WTC11 (cell line): ENCODE results near the gene MAP1S. TPM values are rescaled to one million over a fixed set of nuclear protein-coding genes. Genes with fewer than 3 reads are reported as not detected.

Source experiments
- ATAC-seq: fragments of 200-7000 bp; cut with Tn5 transposase; 2 replicates; pipeline ENCODE4 v1.10.0; 2021; ENCODE audit warnings: mild to moderate bottlenecking, moderate library complexity
- CTCF ChIA-PET: fragments of 300-600 bp; sonication (Branson Sonifier 250); formaldehyde crosslinking; loops from one replicate; lab custom pipeline; 2021; ENCODE audit warnings: antibody characterized with exemption; lab: Charles Lee
- POLR2A ChIA-PET: fragments of 350-600 bp; sonication (Branson Sonifier 250); formaldehyde crosslinking; loops from one replicate; lab custom pipeline; 2021; ENCODE audit warnings: antibody characterized with exemption; lab: Charles Lee
- DNase-seq: peaks from one replicate; pipeline ENCODE4 v3.0.0; 2021; ENCODE audit warnings: low spot score
- H3K27ac Mint-ChIP-seq: 2 replicates; pipeline ENCODE4 v1.8.0; 2021; ENCODE audit warnings: mixed read lengths
- H3K27me3 Mint-ChIP-seq: 2 replicates; pipeline ENCODE4 v1.8.0; 2021; ENCODE audit warnings: low read depth, mild to moderate bottlenecking, moderate library complexity, mixed read lengths
- H3K36me3 Mint-ChIP-seq: 2 replicates; pipeline ENCODE4 v1.8.0; 2021; ENCODE audit warnings: mixed read lengths
- H3K4me1 Mint-ChIP-seq: 2 replicates; pipeline ENCODE4 v1.8.0; 2022; ENCODE audit warnings: mixed read lengths
- H3K4me3 Mint-ChIP-seq: 2 replicates; pipeline ENCODE4 v1.8.0; 2021; ENCODE audit warnings: mild to moderate bottlenecking, moderate library complexity, mixed read lengths
- H3K9me3 Mint-ChIP-seq: 2 replicates; pipeline ENCODE4 v1.8.0; 2021; ENCODE audit warnings: mixed read lengths
- CBFB ChIP-seq: sonication (generic); formaldehyde crosslinking; IDR thresholded peaks from 2 replicates; pipeline ENCODE4 v1.8.1; 2022; ENCODE audit warnings: mild to moderate bottlenecking, low read depth, missing genetic modification reagents
- FOXP1 ChIP-seq: sonication (generic); formaldehyde crosslinking; IDR thresholded peaks from 2 replicates; pipeline ENCODE4 v1.8.0; 2022; ENCODE audit warnings: missing genetic modification reagents, mild to moderate bottlenecking, moderate library complexity, borderline replicate concordance
- GRHL2 ChIP-seq: fragments of 250-450 bp; sonication (Bioruptor Pico); IDR thresholded peaks from 2 replicates; pipeline ENCODE4 v1.8.0; 2022; ENCODE audit warnings: mild to moderate bottlenecking, moderate library complexity; ENCODE audit not compliant: insufficient replicate concordance, severe bottlenecking
- MXD4 ChIP-seq: fragments of 250-450 bp; sonication (Bioruptor Pico); IDR thresholded peaks from 2 replicates; pipeline ENCODE4 v1.8.0; 2021; ENCODE audit warnings: mild to moderate bottlenecking, moderate library complexity, borderline replicate concordance
- MYBL2 ChIP-seq: sonication (generic); formaldehyde crosslinking; IDR thresholded peaks from 2 replicates; pipeline ENCODE4 v1.8.1; 2023; ENCODE audit warnings: mild to moderate bottlenecking, moderate library complexity, missing genetic modification reagents
- NFE2L1 ChIP-seq: sonication (generic); formaldehyde crosslinking; IDR thresholded peaks from 2 replicates; pipeline ENCODE4 v1.8.1; 2023; ENCODE audit warnings: missing genetic modification reagents
- NR2C2 ChIP-seq: sonication (generic); formaldehyde crosslinking; IDR thresholded peaks from 2 replicates; pipeline ENCODE4 v1.8.0; 2022; ENCODE audit warnings: mild to moderate bottlenecking, missing genetic modification reagents
- NR3C1 ChIP-seq: sonication (generic); formaldehyde crosslinking; conservative IDR thresholded peaks from 2 replicates; pipeline ENCODE4 v1.8.1; 2023; ENCODE audit warnings: low read depth, mild to moderate bottlenecking, missing genetic modification reagents
- OVOL2 ChIP-seq: fragments of 250-450 bp; sonication (Bioruptor Pico); IDR thresholded peaks from 2 replicates; pipeline ENCODE4 v1.9.0; 2021; ENCODE audit warnings: mild to moderate bottlenecking, borderline replicate concordance
- PRRX2 ChIP-seq: fragments of 250-450 bp; sonication (Bioruptor Pico); IDR thresholded peaks from 2 replicates; pipeline ENCODE4 v1.8.0; 2021; ENCODE audit warnings: mild to moderate bottlenecking
- RELA ChIP-seq: sonication (generic); formaldehyde crosslinking; IDR thresholded peaks from 2 replicates; pipeline ENCODE4 v1.8.1; 2022; ENCODE audit warnings: missing genetic modification reagents, mild to moderate bottlenecking, borderline replicate concordance
- RORB ChIP-seq: fragments of 250-450 bp; sonication (Bioruptor Pico); IDR thresholded peaks from 2 replicates; pipeline ENCODE4 v1.9.0; 2021; ENCODE audit warnings: mild to moderate bottlenecking
- SMAD3 ChIP-seq: sonication (generic); formaldehyde crosslinking; IDR thresholded peaks from 2 replicates; pipeline ENCODE4 v1.8.0; 2022; ENCODE audit warnings: missing genetic modification reagents, mild to moderate bottlenecking, borderline replicate concordance
- SP1 ChIP-seq: sonication (generic); formaldehyde crosslinking; conservative IDR thresholded peaks from 2 replicates; pipeline ENCODE4 v1.8.1; 2022; ENCODE audit warnings: missing genetic modification reagents
- TEAD1 ChIP-seq: sonication (generic); formaldehyde crosslinking; IDR thresholded peaks from 2 replicates; pipeline ENCODE4 v1.8.0; 2022; ENCODE audit warnings: mild to moderate bottlenecking, missing genetic modification reagents
- TP53 ChIP-seq: sonication (generic); formaldehyde crosslinking; IDR thresholded peaks from 2 replicates; pipeline ENCODE4 v1.8.1; 2023; ENCODE audit warnings: mild to moderate bottlenecking, missing genetic modification reagents
- ZNF219 ChIP-seq: sonication (generic); formaldehyde crosslinking; IDR thresholded peaks from 2 replicates; pipeline ENCODE4 v1.8.0; 2023; ENCODE audit warnings: missing genetic modification reagents, mild to moderate bottlenecking, borderline replicate concordance
- ZNF423 ChIP-seq: fragments of 250-450 bp; sonication (Bioruptor Pico); IDR thresholded peaks from 2 replicates; pipeline ENCODE4 v2.1.2; 2022; ENCODE audit warnings: mild to moderate bottlenecking, moderate library complexity
- total RNA-seq: library from RNA; stranded (reverse); gene quantifications from 3 replicates; pipeline ENCODE4 v1.2.3, GENCODE V29; 2021
- TF ChIP-seq, protein P1 (sequence below): sonication (generic); formaldehyde crosslinking; IDR thresholded peaks from 2 replicates; pipeline ENCODE4 v1.8.1; 2022; ENCODE audit warnings: mild to moderate bottlenecking, moderate library complexity, missing genetic modification reagents
- TF ChIP-seq, protein P2 (sequence below): sonication (generic); formaldehyde crosslinking; IDR thresholded peaks from 2 replicates; pipeline ENCODE4 v1.8.0; 2022; ENCODE audit warnings: mild to moderate bottlenecking, missing genetic modification reagents
- TF ChIP-seq, protein P3 (sequence below): sonication (generic); formaldehyde crosslinking; IDR thresholded peaks from 2 replicates; pipeline ENCODE4 v1.8.0; 2022; ENCODE audit warnings: mild to moderate bottlenecking, missing genetic modification reagents
- TF ChIP-seq, protein P4 (sequence below): fragments of 250-450 bp; sonication (Bioruptor Pico); IDR thresholded peaks from 2 replicates; pipeline ENCODE4 v1.9.0; 2021; ENCODE audit warnings: mild to moderate bottlenecking
- TF ChIP-seq, protein P5 (sequence below): sonication (generic); formaldehyde crosslinking; IDR thresholded peaks from 2 replicates; pipeline ENCODE4 v1.8.1; 2023; ENCODE audit warnings: mild to moderate bottlenecking, missing genetic modification reagents, moderate library complexity
- TF ChIP-seq, protein P6 (sequence below): fragments of 200-600 bp; IDR thresholded peaks from 2 replicates; pipeline ENCODE4 v1.8.0; 2022; ENCODE audit warnings: antibody characterized with exemption

MAP1S gene
- total RNA-seq, 1 experiment from 2014 or later = 120 TPM

DNA sequence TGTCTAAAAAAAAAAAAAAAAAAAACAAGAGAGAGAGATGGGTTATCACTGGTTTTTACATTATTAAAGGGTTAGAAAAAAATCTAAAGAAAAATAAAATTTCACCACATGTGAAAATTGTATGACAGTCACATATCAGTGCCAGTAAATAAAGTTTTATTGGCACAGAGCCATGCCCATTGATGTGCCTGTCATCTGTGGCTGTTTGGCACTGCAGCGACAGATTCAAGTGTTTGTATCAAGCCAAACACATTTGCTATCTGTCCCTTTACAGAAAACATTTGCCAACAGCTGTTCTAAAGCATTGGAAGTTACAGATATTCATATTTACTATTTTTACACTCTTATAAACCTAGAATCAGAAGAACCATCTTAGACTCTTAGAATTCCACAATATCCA is 48.3 kb downstream of the MAP1S start:
- ATAC-seq = no peak
- POLR2A ChIA-PET = interaction anchor here (1.4 kb wide), 1 partner anchor 162 kb away, joined by 5 read pairs; no protein-coding TSS in a partner anchor
- no peak overlapping the region for H3K27ac Mint-ChIP-seq

DNA sequence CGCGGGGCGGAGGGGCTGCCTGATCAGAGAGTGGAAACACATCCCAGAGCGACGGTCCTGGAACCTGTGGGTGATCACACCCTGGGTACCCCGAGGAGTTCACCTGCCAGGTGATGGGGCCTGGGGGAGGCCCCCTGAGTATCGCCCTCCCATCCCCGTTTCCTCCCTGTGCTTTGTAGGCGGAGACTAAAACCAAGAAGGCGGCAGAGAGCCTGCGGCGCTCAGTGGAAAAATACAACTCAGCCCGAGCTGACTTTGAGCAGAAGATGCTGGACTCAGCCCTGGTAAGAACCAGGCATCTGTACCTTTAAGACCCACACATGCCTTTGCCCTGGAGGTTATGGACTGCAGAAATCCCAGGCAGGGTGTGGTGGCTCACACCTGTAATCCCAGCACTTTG is 51.3 kb downstream of the MAP1S start:
- Mint-ChIP-seq H3K4me1 (peaks cover 12% of the 10 kb centered on the region), H3K9me3 (no peaks in the 10 kb centered on the region), H3K27me3 (no peaks in the 10 kb centered on the region; the same call in 1 of the 2 replicates), H3K36me3 (peaks cover 13% of the 10 kb centered on the region; the same call in 1 of the 2 replicates), H3K4me3 (no peak overlapping the region), H3K27ac (no peak overlapping the region)
- POLR2A ChIA-PET = no interaction called here
- TF ChIP-seq CBFB (CRISPR knock-in tag) = no peak
- no peak for TF ChIP-seq GRHL2
- TF ChIP-seq, protein P1, sequence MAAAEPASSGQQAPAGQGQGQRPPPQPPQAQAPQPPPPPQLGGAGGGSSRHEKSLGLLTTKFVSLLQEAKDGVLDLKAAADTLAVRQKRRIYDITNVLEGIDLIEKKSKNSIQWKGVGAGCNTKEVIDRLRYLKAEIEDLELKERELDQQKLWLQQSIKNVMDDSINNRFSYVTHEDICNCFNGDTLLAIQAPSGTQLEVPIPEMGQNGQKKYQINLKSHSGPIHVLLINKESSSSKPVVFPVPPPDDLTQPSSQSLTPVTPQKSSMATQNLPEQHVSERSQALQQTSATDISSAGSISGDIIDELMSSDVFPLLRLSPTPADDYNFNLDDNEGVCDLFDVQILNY (CRISPR knock-in tag) = no peak
- TF ChIP-seq ZNF423 = no peak
- TF ChIP-seq TP53 (CRISPR knock-in tag) = no peak
- no peak for TF ChIP-seq MYBL2 (CRISPR knock-in tag)
- TF ChIP-seq, protein P2, sequence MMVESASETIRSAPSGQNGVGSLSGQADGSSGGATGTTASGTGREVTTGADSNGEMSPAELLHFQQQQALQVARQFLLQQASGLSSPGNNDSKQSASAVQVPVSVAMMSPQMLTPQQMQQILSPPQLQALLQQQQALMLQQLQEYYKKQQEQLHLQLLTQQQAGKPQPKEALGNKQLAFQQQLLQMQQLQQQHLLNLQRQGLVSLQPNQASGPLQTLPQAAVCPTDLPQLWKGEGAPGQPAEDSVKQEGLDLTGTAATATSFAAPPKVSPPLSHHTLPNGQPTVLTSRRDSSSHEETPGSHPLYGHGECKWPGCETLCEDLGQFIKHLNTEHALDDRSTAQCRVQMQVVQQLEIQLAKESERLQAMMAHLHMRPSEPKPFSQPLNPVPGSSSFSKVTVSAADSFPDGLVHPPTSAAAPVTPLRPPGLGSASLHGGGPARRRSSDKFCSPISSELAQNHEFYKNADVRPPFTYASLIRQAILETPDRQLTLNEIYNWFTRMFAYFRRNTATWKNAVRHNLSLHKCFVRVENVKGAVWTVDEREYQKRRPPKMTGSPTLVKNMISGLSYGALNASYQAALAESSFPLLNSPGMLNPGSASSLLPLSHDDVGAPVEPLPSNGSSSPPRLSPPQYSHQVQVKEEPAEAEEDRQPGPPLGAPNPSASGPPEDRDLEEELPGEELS (CRISPR knock-in tag) = no peak
- TF ChIP-seq MXD4 (CRISPR knock-in tag) = no peak
- TF ChIP-seq, protein P3, sequence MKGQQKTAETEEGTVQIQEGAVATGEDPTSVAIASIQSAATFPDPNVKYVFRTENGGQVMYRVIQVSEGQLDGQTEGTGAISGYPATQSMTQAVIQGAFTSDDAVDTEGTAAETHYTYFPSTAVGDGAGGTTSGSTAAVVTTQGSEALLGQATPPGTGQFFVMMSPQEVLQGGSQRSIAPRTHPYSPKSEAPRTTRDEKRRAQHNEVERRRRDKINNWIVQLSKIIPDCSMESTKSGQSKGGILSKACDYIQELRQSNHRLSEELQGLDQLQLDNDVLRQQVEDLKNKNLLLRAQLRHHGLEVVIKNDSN (CRISPR knock-in tag) = no peak
- no peak for TF ChIP-seq SP1
- TF ChIP-seq TEAD1 (CRISPR knock-in tag) = no peak
- TF ChIP-seq, protein P4, sequence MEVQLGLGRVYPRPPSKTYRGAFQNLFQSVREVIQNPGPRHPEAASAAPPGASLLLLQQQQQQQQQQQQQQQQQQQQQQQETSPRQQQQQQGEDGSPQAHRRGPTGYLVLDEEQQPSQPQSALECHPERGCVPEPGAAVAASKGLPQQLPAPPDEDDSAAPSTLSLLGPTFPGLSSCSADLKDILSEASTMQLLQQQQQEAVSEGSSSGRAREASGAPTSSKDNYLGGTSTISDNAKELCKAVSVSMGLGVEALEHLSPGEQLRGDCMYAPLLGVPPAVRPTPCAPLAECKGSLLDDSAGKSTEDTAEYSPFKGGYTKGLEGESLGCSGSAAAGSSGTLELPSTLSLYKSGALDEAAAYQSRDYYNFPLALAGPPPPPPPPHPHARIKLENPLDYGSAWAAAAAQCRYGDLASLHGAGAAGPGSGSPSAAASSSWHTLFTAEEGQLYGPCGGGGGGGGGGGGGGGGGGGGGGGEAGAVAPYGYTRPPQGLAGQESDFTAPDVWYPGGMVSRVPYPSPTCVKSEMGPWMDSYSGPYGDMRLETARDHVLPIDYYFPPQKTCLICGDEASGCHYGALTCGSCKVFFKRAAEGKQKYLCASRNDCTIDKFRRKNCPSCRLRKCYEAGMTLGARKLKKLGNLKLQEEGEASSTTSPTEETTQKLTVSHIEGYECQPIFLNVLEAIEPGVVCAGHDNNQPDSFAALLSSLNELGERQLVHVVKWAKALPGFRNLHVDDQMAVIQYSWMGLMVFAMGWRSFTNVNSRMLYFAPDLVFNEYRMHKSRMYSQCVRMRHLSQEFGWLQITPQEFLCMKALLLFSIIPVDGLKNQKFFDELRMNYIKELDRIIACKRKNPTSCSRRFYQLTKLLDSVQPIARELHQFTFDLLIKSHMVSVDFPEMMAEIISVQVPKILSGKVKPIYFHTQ = no peak
- TF ChIP-seq FOXP1 (CRISPR knock-in tag) = no peak
- no peak for TF ChIP-seq ZNF219 (CRISPR knock-in tag)
- no peak for TF ChIP-seq RORB (CRISPR knock-in tag)
- TF ChIP-seq, protein P5, sequence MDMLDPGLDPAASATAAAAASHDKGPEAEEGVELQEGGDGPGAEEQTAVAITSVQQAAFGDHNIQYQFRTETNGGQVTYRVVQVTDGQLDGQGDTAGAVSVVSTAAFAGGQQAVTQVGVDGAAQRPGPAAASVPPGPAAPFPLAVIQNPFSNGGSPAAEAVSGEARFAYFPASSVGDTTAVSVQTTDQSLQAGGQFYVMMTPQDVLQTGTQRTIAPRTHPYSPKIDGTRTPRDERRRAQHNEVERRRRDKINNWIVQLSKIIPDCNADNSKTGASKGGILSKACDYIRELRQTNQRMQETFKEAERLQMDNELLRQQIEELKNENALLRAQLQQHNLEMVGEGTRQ (CRISPR knock-in tag) = no peak
- TF ChIP-seq SMAD3 = no peak
- TF ChIP-seq PRRX2 = no peak
- no peak for TF ChIP-seq NFE2L1 (CRISPR knock-in tag)
- ATAC-seq (no peak), DNase-seq (no peak)
- CTCF ChIA-PET = interaction anchor here (1.9 kb wide), 1 partner anchor 164 kb away, joined by 5 read pairs; no protein-coding TSS in a partner anchor

More for the DNA sequence above, 48.3 kb downstream of the MAP1S start:
- Mint-ChIP-seq H3K4me1 (peaks cover 10% of the 10 kb centered on the region; the same call in 1 of the 2 replicates), H3K9me3 (no peaks in the 10 kb centered on the region)
- CTCF ChIA-PET = interaction anchor here (1.3 to 2.2 kb wide), 11 partner anchors 8 to 165 kb away, joined by 6 to 48 read pairs (median 16); partner anchors contain the start of genes CCDC124 and RPL18A
- DNase-seq = no peak
- TF ChIP-seq, protein P6, sequence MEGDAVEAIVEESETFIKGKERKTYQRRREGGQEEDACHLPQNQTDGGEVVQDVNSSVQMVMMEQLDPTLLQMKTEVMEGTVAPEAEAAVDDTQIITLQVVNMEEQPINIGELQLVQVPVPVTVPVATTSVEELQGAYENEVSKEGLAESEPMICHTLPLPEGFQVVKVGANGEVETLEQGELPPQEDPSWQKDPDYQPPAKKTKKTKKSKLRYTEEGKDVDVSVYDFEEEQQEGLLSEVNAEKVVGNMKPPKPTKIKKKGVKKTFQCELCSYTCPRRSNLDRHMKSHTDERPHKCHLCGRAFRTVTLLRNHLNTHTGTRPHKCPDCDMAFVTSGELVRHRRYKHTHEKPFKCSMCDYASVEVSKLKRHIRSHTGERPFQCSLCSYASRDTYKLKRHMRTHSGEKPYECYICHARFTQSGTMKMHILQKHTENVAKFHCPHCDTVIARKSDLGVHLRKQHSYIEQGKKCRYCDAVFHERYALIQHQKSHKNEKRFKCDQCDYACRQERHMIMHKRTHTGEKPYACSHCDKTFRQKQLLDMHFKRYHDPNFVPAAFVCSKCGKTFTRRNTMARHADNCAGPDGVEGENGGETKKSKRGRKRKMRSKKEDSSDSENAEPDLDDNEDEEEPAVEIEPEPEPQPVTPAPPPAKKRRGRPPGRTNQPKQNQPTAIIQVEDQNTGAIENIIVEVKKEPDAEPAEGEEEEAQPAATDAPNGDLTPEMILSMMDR = no peak
- TF ChIP-seq OVOL2 (CRISPR knock-in tag) (no peak), NR2C2 (CRISPR knock-in tag) (no peak), NR3C1 (CRISPR knock-in tag) (no peak), RELA (CRISPR knock-in tag) (no peak)
- TF ChIP-seq, all 79 proteins: peak for 0
- no peak overlapping the region for H3K4me3 Mint-ChIP-seq
- H3K36me3 Mint-ChIP-seq = peaks cover 9% of the 10 kb centered on the region; the same call in 1 of the 2 replicates
- H3K27me3 Mint-ChIP-seq = no peaks in the 10 kb centered on the region; the same call in 1 of the 2 replicates
